ENCODE results near the gene SCGN.

DNA sequence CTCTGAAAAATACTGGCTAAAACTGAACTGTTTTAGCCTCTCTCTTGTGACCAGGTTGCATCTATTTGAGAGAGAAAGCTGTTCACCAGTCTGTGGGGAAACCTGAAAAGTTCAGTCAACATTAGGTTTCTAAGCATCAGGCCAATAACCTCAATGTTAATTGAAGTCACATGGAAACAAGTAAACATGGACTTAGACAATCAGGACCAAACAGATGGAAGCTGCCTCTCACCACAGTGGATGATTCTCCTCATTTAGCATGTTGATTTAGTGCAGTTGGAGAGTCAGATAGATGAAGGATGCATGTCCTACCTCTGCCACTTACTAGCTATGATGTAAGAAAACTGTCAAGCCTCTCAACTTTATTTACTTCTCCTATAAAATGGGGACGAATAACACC lies 18.2 kb downstream of the SCGN start:
- no peak for TF ChIP-seq KDM1A (IDR thresholded peaks at IDR 0.05; ENCODE audit: low read depth)
- TF ChIP-seq RAD21 (conservative IDR thresholded peaks at IDR 0.05 in 1 of 2, IDR thresholded peaks at IDR 0.05 in 1 of 2): no peak
- TF ChIP-seq CEBPB (IDR thresholded peaks at IDR 0.05): no peak
- no peak for TF ChIP-seq CHD2 (IDR thresholded peaks at IDR 0.05; ENCODE audit: low read length, partially characterized antibody)
- TF ChIP-seq, protein P1, sequence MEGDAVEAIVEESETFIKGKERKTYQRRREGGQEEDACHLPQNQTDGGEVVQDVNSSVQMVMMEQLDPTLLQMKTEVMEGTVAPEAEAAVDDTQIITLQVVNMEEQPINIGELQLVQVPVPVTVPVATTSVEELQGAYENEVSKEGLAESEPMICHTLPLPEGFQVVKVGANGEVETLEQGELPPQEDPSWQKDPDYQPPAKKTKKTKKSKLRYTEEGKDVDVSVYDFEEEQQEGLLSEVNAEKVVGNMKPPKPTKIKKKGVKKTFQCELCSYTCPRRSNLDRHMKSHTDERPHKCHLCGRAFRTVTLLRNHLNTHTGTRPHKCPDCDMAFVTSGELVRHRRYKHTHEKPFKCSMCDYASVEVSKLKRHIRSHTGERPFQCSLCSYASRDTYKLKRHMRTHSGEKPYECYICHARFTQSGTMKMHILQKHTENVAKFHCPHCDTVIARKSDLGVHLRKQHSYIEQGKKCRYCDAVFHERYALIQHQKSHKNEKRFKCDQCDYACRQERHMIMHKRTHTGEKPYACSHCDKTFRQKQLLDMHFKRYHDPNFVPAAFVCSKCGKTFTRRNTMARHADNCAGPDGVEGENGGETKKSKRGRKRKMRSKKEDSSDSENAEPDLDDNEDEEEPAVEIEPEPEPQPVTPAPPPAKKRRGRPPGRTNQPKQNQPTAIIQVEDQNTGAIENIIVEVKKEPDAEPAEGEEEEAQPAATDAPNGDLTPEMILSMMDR (IDR thresholded peaks at IDR 0.05): no peak
- TF ChIP-seq POLR2A (IDR thresholded peaks at IDR 0.05; ENCODE audit: low read length): no peak
- no peak for TF ChIP-seq KDM5A (IDR thresholded peaks at IDR 0.05)
- no peak for TF ChIP-seq RCOR1 (IDR thresholded peaks at IDR 0.05; ENCODE audit: low read depth, low read length)
- TF ChIP-seq PHF8 (IDR thresholded peaks at IDR 0.05; ENCODE audit: borderline replicate concordance, low read depth): no peak
- TF ChIP-seq EP300 (IDR thresholded peaks at IDR 0.05): no peak
- no peak for TF ChIP-seq EHF (CRISPR knock-in tag; IDR thresholded peaks at IDR 0.05)
- no peak for TF ChIP-seq MAX (IDR thresholded peaks at IDR 0.05)
- TF ChIP-seq, protein P2, sequence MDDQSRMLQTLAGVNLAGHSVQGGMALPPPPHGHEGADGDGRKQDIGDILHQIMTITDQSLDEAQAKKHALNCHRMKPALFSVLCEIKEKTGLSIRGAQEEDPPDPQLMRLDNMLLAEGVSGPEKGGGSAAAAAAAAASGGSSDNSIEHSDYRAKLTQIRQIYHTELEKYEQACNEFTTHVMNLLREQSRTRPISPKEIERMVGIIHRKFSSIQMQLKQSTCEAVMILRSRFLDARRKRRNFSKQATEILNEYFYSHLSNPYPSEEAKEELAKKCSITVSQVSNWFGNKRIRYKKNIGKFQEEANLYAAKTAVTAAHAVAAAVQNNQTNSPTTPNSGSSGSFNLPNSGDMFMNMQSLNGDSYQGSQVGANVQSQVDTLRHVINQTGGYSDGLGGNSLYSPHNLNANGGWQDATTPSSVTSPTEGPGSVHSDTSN (IDR thresholded peaks at IDR 0.05): no peak
- no peak for TF ChIP-seq REST (IDR thresholded peaks at IDR 0.05)
